Right cardiac atrium (tissue), 5 donors: ENCODE measurements around the gene CFAP43. TPM values are rescaled to one million over a fixed set of nuclear protein-coding genes. Genes with fewer than 3 reads are reported as not detected.

Experiments
- ATAC-seq, 2 donors: fragments of 200-7000 bp; cut with Tn5 transposase; one replicate each; pipeline versions ENCODE4 v1.8.0 to v1.9.1; 2020; ENCODE audit warnings: moderate library complexity in 2 of 2, mild to moderate bottlenecking in 1 of 2
- DNase-seq, 3 donors: peaks; one replicate each; pipeline ENCODE4 v3.0.0-alpha.2; 2020
- H3K27ac ChIP-seq: one replicate; pipeline ENCODE4 v1.5.1; 2013; ENCODE audit warnings: mild to moderate bottlenecking, low read length, control low read depth, moderate library complexity
- H3K27me3 ChIP-seq: one replicate; pipeline ENCODE4 v1.6.1; 2013; ENCODE audit not compliant: control insufficient read depth, insufficient read depth
- H3K4me1 ChIP-seq: one replicate; pipeline ENCODE4 v1.6.1; 2013; ENCODE audit warnings: low read length; ENCODE audit not compliant: control insufficient read depth, insufficient read depth
- H3K4me3 ChIP-seq: one replicate; pipeline ENCODE4 v1.5.1; 2013; ENCODE audit warnings: low read length, control low read depth
- H3K9me3 ChIP-seq: one replicate; pipeline ENCODE4 v1.6.1; 2013; ENCODE audit warnings: low read length; ENCODE audit not compliant: control insufficient read depth
- WGBS: extraction: QIAGEN DNeasy Blood & Tissue Kit; methylation state at CpG from one replicate; pipeline ENCODE4 v1.1.7; 2013; 5-methylcytosine and 5-hydroxymethylcytosine counted together
- intact Hi-C, 4 donors: fragments of 100-400 bp; cut with DNase I; formaldehyde crosslinking; loops; one replicate each; pipeline versions ENCODE4 v1.11.0 to v1.14.0; 2022 to 2023
- polyA plus RNA-seq: library from polyadenylated mRNA; stranded (reverse); fragments of 200-250 nt; gene quantifications from one replicate; pipeline ENCODE4 v1.2.3, GENCODE V29; 2013
- total RNA-seq, 4 donors: library from RNA; stranded (reverse); fragmentation: NEBNext Ultra II Directional; extraction: Animal tissue kit (Norgen Biotek cat#: 25700); gene quantifications; one replicate each; pipeline ENCODE4 v1.2.1, GENCODE V29; 2021
- donor health status: healthy with polysubstance abuse.
- donor health status: DM: no; HTN: yes; CAD: no.
- donor health status: DM: no; HTN: no; CAD: no.
- donor health status: DM: no; HTN: yes; CAD: no; lungs with severe emphysema.
- donor health status: DM: yes; HTN: yes; CAD: no.

The CFAP43 gene
- total and polyA plus RNA-seq, 5 donors = 0.09 to 0.35 (median 0.18) TPM

- Histone ChIP-seq H3K27ac (no peak overlapping the region), H3K9me3 (no peaks in the 10 kb centered on the region), H3K27me3 (no peaks in the 10 kb centered on the region), H3K4me1 (peaks cover 3% of the 10 kb centered on the region), H3K4me3 (no peak overlapping the region)
- peak in 1 of 2 donors; percentile 32 for ATAC-seq
- 74% methylated on average over 2 of the region's 2 CpGs for WGBS
- intact Hi-C loops = loop anchor here in 1 of 4 donors (10.0 kb wide), 1 partner anchor 243 kb away; no protein-coding TSS in a partner anchor
- no peak for DNase-seq
Measured at GRCh38 chr10:104127411-104127810, 104.8 kb downstream of the CFAP43 start.

GRCh38 chr10:104123397-104123796 lies 108.8 kb downstream of the CFAP43 start:
- H3K27ac ChIP-seq = no peak overlapping the region
- DNase-seq (no peak), ATAC-seq (no peak)
- no peak overlapping the region for H3K4me3 ChIP-seq
- peaks cover 3% of the 10 kb centered on the region for H3K4me1 ChIP-seq
- WGBS = 70% methylated on average over 1 of the region's 1 CpG
- no peaks in the 10 kb centered on the region for H3K9me3 ChIP-seq
- H3K27me3 ChIP-seq = no peaks in the 10 kb centered on the region
- intact Hi-C loops = loop anchor here in 2 of 4 donors (5.0 to 10.0 kb wide), 2 partner anchors 236 to 239 kb away; no protein-coding TSS in a partner anchor

- DNase-seq = peak in 1 of 3 donors; percentile 58
- Histone ChIP-seq H3K4me3 (peak overlapping the region; percentile 74), H3K9me3 (no peaks in the 10 kb centered on the region), H3K4me1 (peaks cover 1% of the 10 kb centered on the region), H3K27me3 (no peaks in the 10 kb centered on the region), H3K27ac (peak overlapping the region; percentile 64)
- WGBS = 20% methylated on average over 23 of the region's 23 CpGs
- intact Hi-C loops = loop anchor here in 2 of 4 donors (5.0 to 10.0 kb wide), 2 partner anchors 235 to 238 kb away; no protein-coding TSS in a partner anchor
- peak in 1 of 2 donors; percentile 0 for ATAC-seq
Measured at GRCh38 chr10:104122225-104123107, 109.7 kb downstream of the CFAP43 start.

- Histone ChIP-seq H3K4me1 (no peaks in the 10 kb centered on the region), H3K4me3 (peak within 1 kb of the TSS; percentile 74), H3K27me3 (no peaks in the 10 kb centered on the region), H3K27ac (peak within 1 kb of the TSS; percentile 98), H3K9me3 (no peaks in the 10 kb centered on the region)
- 0% methylated on average over 67 of the region's 67 CpGs for WGBS
- intact Hi-C loops = loop anchor here in 2 of 4 donors (5.0 to 10.0 kb wide), 2 partner anchors 234 to 237 kb away; no protein-coding TSS in a partner anchor
- peak; percentile 99 to 100 (median 100) for DNase-seq
- peak; percentile 96 to 97 for ATAC-seq
Measured at GRCh38 chr10:104121485-104122224, 110.5 kb downstream of the CFAP43 start, which contains the start of gene SFR1. TSS of gene SFR1 (plus strand) at chr10:104122171. CDS start at chr10:104122184, 13 bp downstream.

- H3K27ac ChIP-seq = peak overlapping the region; percentile 98
- ATAC-seq = peak; percentile 86 to 90
- WGBS = under 1% methylated on average over 28 of the region's 28 CpGs
- no peaks in the 10 kb centered on the region for H3K4me1 ChIP-seq
- DNase-seq = peak; percentile 93 to 97 (median 94)
- intact Hi-C loops = loop anchor here in 2 of 4 donors (5.0 to 10.0 kb wide), 2 partner anchors 234 to 236 kb away; no protein-coding TSS in a partner anchor
- H3K9me3 ChIP-seq = no peaks in the 10 kb centered on the region
- peak overlapping the region; percentile 61 for H3K4me3 ChIP-seq
- no peaks in the 10 kb centered on the region for H3K27me3 ChIP-seq
Measured at GRCh38 chr10:104120903-104121484, 111.2 kb downstream of the CFAP43 start.

GRCh38 chr10:104120512-104120902 lies 111.7 kb downstream of the CFAP43 start:
- no peaks in the 10 kb centered on the region for H3K9me3 ChIP-seq
- WGBS = 32% methylated on average over 2 of the region's 2 CpGs
- DNase-seq (no peak), ATAC-seq (no peak)
- peak overlapping the region; percentile 14 for H3K27ac ChIP-seq
- peak overlapping the region; percentile 61 for H3K4me3 ChIP-seq
- H3K27me3 ChIP-seq = no peaks in the 10 kb centered on the region
- intact Hi-C loops = loop anchor here in 2 of 4 donors (5.0 to 10.0 kb wide), 2 partner anchors 233 to 236 kb away; no protein-coding TSS in a partner anchor
- H3K4me1 ChIP-seq = no peaks in the 10 kb centered on the region

- no peak overlapping the region for H3K27ac ChIP-seq
- no peaks in the 10 kb centered on the region for H3K27me3 ChIP-seq
- WGBS = 60% methylated on average over 3 of the region's 3 CpGs
- no peak overlapping the region for H3K4me3 ChIP-seq
- DNase-seq (no peak), ATAC-seq (no peak)
- intact Hi-C loops = loop anchor here in 2 of 4 donors (5.0 to 10.0 kb wide), 2 partner anchors 233 to 235 kb away; no protein-coding TSS in a partner anchor
- H3K9me3 ChIP-seq = no peaks in the 10 kb centered on the region
- no peaks in the 10 kb centered on the region for H3K4me1 ChIP-seq
Measured at GRCh38 chr10:104119996-104120395, 112.2 kb downstream of the CFAP43 start.

- H3K27ac ChIP-seq = no peak overlapping the region
- H3K4me1 ChIP-seq = no peaks in the 10 kb centered on the region
- no peak for ATAC-seq
- DNase-seq = no peak
- WGBS = 75% methylated on average over 4 of the region's 4 CpGs
- no peaks in the 10 kb centered on the region for H3K9me3 ChIP-seq
- H3K4me3 ChIP-seq = no peak overlapping the region
- H3K27me3 ChIP-seq = no peaks in the 10 kb centered on the region
- intact Hi-C loops = no loop called here
Measured at GRCh38 chr10:104117839-104118323, 114.3 kb downstream of the CFAP43 start.

GRCh38 chr10:104113376-104113956 lies 118.7 kb downstream of the CFAP43 start:
- Histone ChIP-seq H3K27me3 (no peaks in the 10 kb centered on the region), H3K4me3 (no peak overlapping the region), H3K4me1 (no peaks in the 10 kb centered on the region), H3K27ac (no peak overlapping the region), H3K9me3 (no peaks in the 10 kb centered on the region)
- ATAC-seq (no peak), DNase-seq (no peak)
- intact Hi-C loops = no loop called here
- WGBS = 21% methylated on average over 1 of the region's 1 CpG
